ENCODE data around the gene TNK1.

Gene TNK1

DNA sequence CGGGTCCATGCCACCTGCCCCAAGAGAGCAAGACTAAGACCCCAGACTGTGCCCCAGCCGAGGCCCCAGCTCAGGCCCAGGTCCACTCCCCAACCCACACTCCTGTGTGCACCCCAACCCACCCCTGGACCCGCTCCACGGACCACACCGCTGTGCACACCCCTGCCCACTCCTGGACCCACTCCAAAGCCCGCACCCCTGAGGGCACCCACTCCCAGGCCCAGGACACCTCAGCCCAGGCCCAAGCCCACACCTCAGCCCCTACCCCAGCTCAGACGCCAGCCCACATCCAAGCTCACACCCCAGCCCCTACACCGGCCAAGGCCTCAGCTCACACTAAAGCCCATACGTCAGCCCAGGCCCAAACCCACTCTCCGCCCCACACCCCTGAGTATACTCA, 48.8 kb downstream of the TNK1 start:
- no peak for TF ChIP-seq CTCF (IDR thresholded peaks at IDR 0.05; ENCODE audit: low read depth, low read length)
- Histone ChIP-seq H3K36me3 (no peaks in the 10 kb centered on the region), H3K4me3 (ENCODE audit: low read depth, low read length) (no peak overlapping the region), H3K27me3 (no peaks in the 10 kb centered on the region), H3K4me1 (no peaks in the 10 kb centered on the region), H3K9me3 (no peaks in the 10 kb centered on the region)
- no peak for DNase-seq

DNA sequence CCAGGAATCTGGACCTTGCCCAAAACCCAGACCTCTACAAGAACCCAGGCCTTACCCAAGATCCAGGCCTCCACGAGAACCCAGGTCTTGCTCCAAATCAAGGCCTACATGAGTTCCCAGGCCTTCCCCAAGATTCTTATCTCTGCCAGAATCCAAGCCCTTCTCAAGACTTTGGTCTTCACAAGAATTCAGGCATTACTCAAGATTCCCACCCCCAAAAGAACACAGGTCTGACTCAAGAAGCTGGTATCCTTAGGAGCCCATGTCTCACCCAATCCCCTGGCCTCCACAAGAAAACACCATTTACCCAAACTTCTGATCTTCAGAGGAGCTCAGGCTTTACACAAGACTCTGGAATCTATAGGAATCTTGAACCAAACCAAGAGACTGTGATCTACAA, 50.3 kb downstream of the TNK1 start:
- Histone ChIP-seq H3K4me1 (no peaks in the 10 kb centered on the region), H3K36me3 (no peaks in the 10 kb centered on the region), H3K4me3 (ENCODE audit: low read depth, low read length) (no peak overlapping the region), H3K27me3 (no peaks in the 10 kb centered on the region), H3K9me3 (no peaks in the 10 kb centered on the region)
- DNase-seq = no peak
- TF ChIP-seq CTCF (IDR thresholded peaks at IDR 0.05; ENCODE audit: low read depth, low read length) = no peak

GRCh38 chr17:7432296-7432695, 51.4 kb downstream of the TNK1 start:
- Histone ChIP-seq H3K4me3 (ENCODE audit: low read depth, low read length) (no peak overlapping the region), H3K9me3 (no peaks in the 10 kb centered on the region), H3K4me1 (no peaks in the 10 kb centered on the region), H3K27me3 (no peaks in the 10 kb centered on the region), H3K36me3 (no peaks in the 10 kb centered on the region)
- DNase-seq = no peak
- no peak for TF ChIP-seq CTCF (IDR thresholded peaks at IDR 0.05; ENCODE audit: low read depth, low read length)

DNA sequence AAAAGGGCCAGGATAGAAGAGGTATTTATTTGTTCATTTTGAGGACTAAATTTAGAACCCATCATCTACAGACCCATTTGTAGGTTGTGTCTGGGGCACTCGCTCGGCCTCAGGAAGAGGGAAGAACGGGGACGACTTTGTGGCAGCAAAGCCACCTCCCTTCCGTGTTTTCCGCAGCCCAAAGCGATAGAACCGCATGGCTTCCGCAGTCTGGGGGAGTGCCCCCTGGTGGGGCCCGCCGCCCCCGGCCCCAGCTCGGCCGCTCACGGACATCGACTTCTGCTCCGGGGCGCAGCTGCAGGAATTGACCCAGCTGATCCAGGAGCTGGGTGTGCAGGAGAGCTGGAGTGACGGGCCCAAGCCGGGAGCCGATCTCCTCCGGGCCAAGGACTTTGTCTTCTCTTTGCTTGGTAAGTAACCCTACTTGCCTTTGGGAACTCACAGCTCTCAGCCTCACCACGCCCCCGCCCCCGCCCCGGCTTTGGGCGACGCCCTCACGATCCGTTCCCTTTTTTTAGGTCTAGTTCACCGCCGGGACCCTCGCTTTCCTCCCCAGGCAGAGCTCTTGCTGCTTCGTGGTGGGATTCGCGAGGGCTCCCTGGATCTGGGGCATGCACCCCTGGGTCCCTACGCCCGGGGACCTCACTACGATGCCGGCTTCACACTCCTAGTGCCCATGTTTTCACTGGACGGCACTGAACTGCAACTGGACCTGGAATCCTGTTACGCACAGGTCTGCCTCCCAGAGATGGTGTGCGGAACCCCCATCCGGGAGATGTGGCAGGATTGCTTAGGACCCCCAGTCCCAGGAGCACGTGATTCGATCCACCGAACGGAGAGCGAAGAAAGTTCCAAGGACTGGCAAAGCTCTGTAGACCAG, 55.0 kb downstream of the TNK1 start:
- no peaks in the 10 kb centered on the region for H3K4me1 ChIP-seq

GRCh38 chr17:7436556-7437368, 55.9 kb downstream of the TNK1 start:
- peak; percentile 47 for TF ChIP-seq CTCF (IDR thresholded peaks at IDR 0.05; ENCODE audit: low read depth, low read length)
- Histone ChIP-seq H3K9me3 (no peaks in the 10 kb centered on the region), H3K36me3 (no peaks in the 10 kb centered on the region), H3K4me1 (no peaks in the 10 kb centered on the region), H3K27me3 (peaks cover 9% of the 10 kb centered on the region), H3K4me3 (ENCODE audit: low read depth, low read length) (peak overlapping the region; percentile 57)
- peak; percentile 81 for DNase-seq

More for the DNA sequence above, 55.0 kb downstream of the TNK1 start:
- H3K27me3 ChIP-seq = peaks cover 9% of the 10 kb centered on the region
- no peaks in the 10 kb centered on the region for H3K36me3 ChIP-seq
- no peaks in the 10 kb centered on the region for H3K9me3 ChIP-seq
- no peak for TF ChIP-seq CTCF (IDR thresholded peaks at IDR 0.05; ENCODE audit: low read depth, low read length)
- DNase-seq = no peak
- no peak overlapping the region for H3K4me3 ChIP-seq (ENCODE audit: low read depth, low read length)
